HL-60 (cell line): ENCODE results near the gene HEPN1.

ENCODE experiments used
- DNase-seq, 2 experiments: peaks; one replicate each; pipeline ENCODE4 v3.0.0-alpha.2; 2010 to 2020; ENCODE audit warnings: low read depth in 1 of 2, low spot score in 1 of 2
- H3K27ac ChIP-seq: fragments of 250-450 bp; sonication (Bioruptor Pico); replicated peaks from 2 replicates; pipeline ENCODE4 v1.5.1; 2020; ENCODE audit warnings: mild to moderate bottlenecking, moderate library complexity
- H3K27me3 ChIP-seq: fragments of 250-450 bp; sonication (Bioruptor Pico); 2 replicates; pipeline ENCODE4 v1.5.1; 2021; ENCODE audit warnings: mild to moderate bottlenecking, moderate library complexity; ENCODE audit not compliant: insufficient read depth, poor library complexity, severe bottlenecking
- H3K4me3 ChIP-seq: replicated peaks from 2 replicates; pipeline ENCODE4 v1.5.1; 2011; ENCODE audit warnings: mild to moderate bottlenecking, control low read depth, low read length; ENCODE audit not compliant: insufficient read depth
- CTCF ChIP-seq: IDR thresholded peaks from one replicate; pipeline ENCODE4 v1.5.1; 2011; ENCODE audit warnings: low read length, control low read depth, inconsistent platforms; ENCODE audit not compliant: insufficient read depth
- GABPA ChIP-seq: IDR thresholded peaks from 2 replicates; pipeline ENCODE4 v1.6.1; 2012; ENCODE audit warnings: low read depth
- POLR2AphosphoS5 ChIP-seq: IDR thresholded peaks from 2 replicates; pipeline ENCODE4 v1.6.1; 2012; ENCODE audit warnings: low read depth
- REST ChIP-seq: IDR thresholded peaks from 2 replicates; pipeline ENCODE4 v1.6.1; 2012; ENCODE audit warnings: low read depth; ENCODE audit not compliant: insufficient replicate concordance
- SPI1 ChIP-seq: IDR thresholded peaks from 2 replicates; pipeline ENCODE4 v1.6.1; 2012; ENCODE audit warnings: low read depth, mild to moderate bottlenecking, borderline replicate concordance

The HEPN1 gene

GRCh38 chr11:124893781-124894401 is 25.2 kb upstream of the HEPN1 start:
- DNase-seq: no peak
- no peaks in the 10 kb centered on the region for H3K27me3 ChIP-seq
- no peak overlapping the region for H3K27ac ChIP-seq
- H3K4me3 ChIP-seq: no peak overlapping the region
- TF ChIP-seq GABPA: no peak
- no peak for TF ChIP-seq POLR2AphosphoS5
- TF ChIP-seq SPI1: no peak
- no peak for TF ChIP-seq REST

GRCh38 chr11:124894606-124895430 is 24.2 kb upstream of the HEPN1 start:
- DNase-seq: no peak
- TF ChIP-seq CTCF (no peak), GABPA (no peak), REST (no peak), POLR2AphosphoS5 (no peak), SPI1 (no peak)

GRCh38 chr11:124895471-124895971 is 23.5 kb upstream of the HEPN1 start:
- no peak for DNase-seq
- Histone ChIP-seq H3K4me3 (no peak overlapping the region), H3K27me3 (peaks cover 2% of the 10 kb centered on the region), H3K27ac (no peak overlapping the region)
- TF ChIP-seq REST: no peak
- no peak for TF ChIP-seq POLR2AphosphoS5
- TF ChIP-seq CTCF: no peak
- TF ChIP-seq GABPA: no peak
- TF ChIP-seq SPI1: no peak

More at GRCh38 chr11:124894606-124895430, 24.2 kb upstream of the HEPN1 start:
- Histone ChIP-seq H3K4me3 (no peak overlapping the region), H3K27ac (no peak overlapping the region), H3K27me3 (no peaks in the 10 kb centered on the region)
